Measurements from ENCODE around the gene EDEM3. TPM values are rescaled to one million over a fixed set of nuclear protein-coding genes. Genes with fewer than 3 reads are reported as not detected.
A peak's percentile ranks its signal among the peaks of the same experiment; 100 is the strongest.

EDEM3 gene
- total RNA-seq, 1 experiment from 2014 or later = 14.0 TPM

DNA sequence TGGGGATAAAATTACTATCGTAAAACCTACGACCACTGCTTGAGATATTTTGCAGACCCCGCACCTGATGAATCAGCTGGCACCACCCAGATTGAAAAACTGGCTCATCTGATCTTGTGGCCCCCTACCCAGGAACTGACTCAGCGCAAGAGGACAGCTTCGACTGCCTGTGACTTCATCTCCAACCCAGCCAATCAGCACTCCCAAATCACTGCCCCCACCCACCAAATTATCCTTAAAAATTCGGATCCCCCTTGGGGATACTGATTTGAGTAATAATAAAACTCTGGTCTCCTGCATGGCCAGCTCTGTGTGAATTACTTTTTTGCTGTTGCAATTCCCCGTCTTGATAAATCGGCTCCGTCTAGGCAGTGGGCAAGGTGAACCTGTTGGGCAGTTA is 81.4 kb downstream of the EDEM3 start:
- Histone ChIP-seq H3K9ac (ENCODE audit: extremely low read depth, insufficient read length, low read length) (no peak overlapping the region), H2BK15ac (ENCODE audit: low read depth, low read length) (no peak overlapping the region), H4K20me1 (ENCODE audit: control insufficient read depth, insufficient read depth, insufficient read length) (no peaks in the 10 kb centered on the region), H3K79me2 (ENCODE audit: insufficient read depth, low read length) (no peaks in the 10 kb centered on the region), H4K5ac (ENCODE audit: insufficient read length, low read depth, low read length) (no peak overlapping the region), H3K56ac (ENCODE audit: insufficient read length, low read depth, low read length) (no peak overlapping the region), H2BK5ac (ENCODE audit: insufficient read length, low read length) (no peak overlapping the region), H3K14ac (ENCODE audit: insufficient read depth, low read length) (no peak overlapping the region), H2AK5ac (ENCODE audit: insufficient read length, low read length) (no peak overlapping the region), H2BK12ac (ENCODE audit: insufficient read length, low read depth, low read length) (no peak overlapping the region), H2BK20ac (ENCODE audit: low read depth, low read length, poor library complexity, severe bottlenecking) (no peak overlapping the region), H4K8ac (replicated peaks; ENCODE audit: insufficient read length, low read depth, low read length) (no peak overlapping the region), H3K4me1 (ENCODE audit: insufficient read depth, low read length) (peaks cover 8% of the 10 kb centered on the region; the same call in 1 of the 2 replicates), H2AFZ (ENCODE audit: low read length) (no peak overlapping the region), H3K4me2 (ENCODE audit: insufficient read depth, insufficient read length, low read length) (no peak overlapping the region), H4K91ac (ENCODE audit: insufficient read length, low read depth, low read length) (no peak overlapping the region), H3K23ac (ENCODE audit: insufficient read length, low read depth, low read length) (no peak overlapping the region), H3K27me3 (ENCODE audit: insufficient read depth, low read length) (no peaks in the 10 kb centered on the region), H3K27ac (ENCODE audit: insufficient read length, low read depth, low read length) (no peak overlapping the region), H3K4ac (ENCODE audit: low read depth, low read length) (no peak overlapping the region), H3K79me1 (ENCODE audit: insufficient read depth, low read depth, low read length, poor library complexity, severe bottlenecking) (no peaks in the 10 kb centered on the region), H3T11ph (ENCODE audit: low read length) (no peak overlapping the region), H3K9me3 (ENCODE audit: control insufficient read depth, low read depth, low read length) (no peaks in the 10 kb centered on the region), H3K18ac (ENCODE audit: insufficient read length, low read depth, low read length) (no peak overlapping the region), H3K23me2 (ENCODE audit: insufficient read length, low read depth, low read length, poor library complexity, severe bottlenecking) (no peaks in the 10 kb centered on the region), H2BK120ac (ENCODE audit: low read depth, low read length, poor library complexity, severe bottlenecking) (no peak overlapping the region)
- Mint-ChIP-seq H3K4me3 (peak overlapping the region in 1 of 2 experiments; percentile 3; a peak in 2 of 5 replicates), H3K9me3 (0 out of 5 replicates have a peak, but pooled peaks cover 0 to 2% of the 10 kb centered on the region in 2 experiments), H3K27ac (peak overlapping the region; percentile 15 to 79 (median 68); a peak in 5 of 7 replicates), H3K4me1 (peaks cover 55 to 60% of the 10 kb centered on the region in 2 experiments), H3K36me3 (ENCODE audit: insufficient read depth in 1 of 3, low read depth in 3 of 3) (no peaks in the 10 kb centered on the region; a peak in 1 of 7 replicates), H3K27me3 (ENCODE audit: low read depth) (no peaks in the 10 kb centered on the region)
- TF ChIP-seq, protein P1, sequence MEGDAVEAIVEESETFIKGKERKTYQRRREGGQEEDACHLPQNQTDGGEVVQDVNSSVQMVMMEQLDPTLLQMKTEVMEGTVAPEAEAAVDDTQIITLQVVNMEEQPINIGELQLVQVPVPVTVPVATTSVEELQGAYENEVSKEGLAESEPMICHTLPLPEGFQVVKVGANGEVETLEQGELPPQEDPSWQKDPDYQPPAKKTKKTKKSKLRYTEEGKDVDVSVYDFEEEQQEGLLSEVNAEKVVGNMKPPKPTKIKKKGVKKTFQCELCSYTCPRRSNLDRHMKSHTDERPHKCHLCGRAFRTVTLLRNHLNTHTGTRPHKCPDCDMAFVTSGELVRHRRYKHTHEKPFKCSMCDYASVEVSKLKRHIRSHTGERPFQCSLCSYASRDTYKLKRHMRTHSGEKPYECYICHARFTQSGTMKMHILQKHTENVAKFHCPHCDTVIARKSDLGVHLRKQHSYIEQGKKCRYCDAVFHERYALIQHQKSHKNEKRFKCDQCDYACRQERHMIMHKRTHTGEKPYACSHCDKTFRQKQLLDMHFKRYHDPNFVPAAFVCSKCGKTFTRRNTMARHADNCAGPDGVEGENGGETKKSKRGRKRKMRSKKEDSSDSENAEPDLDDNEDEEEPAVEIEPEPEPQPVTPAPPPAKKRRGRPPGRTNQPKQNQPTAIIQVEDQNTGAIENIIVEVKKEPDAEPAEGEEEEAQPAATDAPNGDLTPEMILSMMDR (conservative IDR thresholded peaks at IDR 0.05) = no peak
- WGBS (ENCODE audit: extremely low coverage, insufficient read length, low lambda C conversion rate) = no CpG with 5 or more reads among the region's 9 CpGs
- DNase-seq = no peak
